ENCODE data around the gene PUS7L.

DNA sequence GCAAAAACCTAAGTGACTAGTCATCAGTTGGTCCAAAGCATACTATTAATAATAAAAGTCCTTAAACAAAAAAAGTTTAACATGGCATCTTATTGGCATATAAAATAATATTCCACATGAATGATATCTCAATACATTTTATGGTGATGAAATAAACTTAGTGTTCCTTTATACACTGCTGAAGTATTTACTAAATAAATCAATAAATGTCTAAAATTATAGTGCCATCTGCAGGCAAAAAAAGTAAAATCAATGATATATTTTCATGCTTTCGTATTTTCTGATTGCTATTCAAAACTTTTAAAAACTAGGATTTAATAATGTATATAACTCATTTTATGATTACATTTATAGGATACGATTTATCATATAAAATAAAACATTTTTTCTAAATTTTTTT, 30.5 kb downstream of the PUS7L start:
- TF ChIP-seq, protein P1, sequence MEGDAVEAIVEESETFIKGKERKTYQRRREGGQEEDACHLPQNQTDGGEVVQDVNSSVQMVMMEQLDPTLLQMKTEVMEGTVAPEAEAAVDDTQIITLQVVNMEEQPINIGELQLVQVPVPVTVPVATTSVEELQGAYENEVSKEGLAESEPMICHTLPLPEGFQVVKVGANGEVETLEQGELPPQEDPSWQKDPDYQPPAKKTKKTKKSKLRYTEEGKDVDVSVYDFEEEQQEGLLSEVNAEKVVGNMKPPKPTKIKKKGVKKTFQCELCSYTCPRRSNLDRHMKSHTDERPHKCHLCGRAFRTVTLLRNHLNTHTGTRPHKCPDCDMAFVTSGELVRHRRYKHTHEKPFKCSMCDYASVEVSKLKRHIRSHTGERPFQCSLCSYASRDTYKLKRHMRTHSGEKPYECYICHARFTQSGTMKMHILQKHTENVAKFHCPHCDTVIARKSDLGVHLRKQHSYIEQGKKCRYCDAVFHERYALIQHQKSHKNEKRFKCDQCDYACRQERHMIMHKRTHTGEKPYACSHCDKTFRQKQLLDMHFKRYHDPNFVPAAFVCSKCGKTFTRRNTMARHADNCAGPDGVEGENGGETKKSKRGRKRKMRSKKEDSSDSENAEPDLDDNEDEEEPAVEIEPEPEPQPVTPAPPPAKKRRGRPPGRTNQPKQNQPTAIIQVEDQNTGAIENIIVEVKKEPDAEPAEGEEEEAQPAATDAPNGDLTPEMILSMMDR (IDR thresholded peaks at IDR 0.05), result peak in 1 of 6 experiments; percentile 9
- no peak for TF ChIP-seq POLR2A (IDR thresholded peaks at IDR 0.05)
